Glutamatergic neuron (in vitro differentiated cells): Measurements from ENCODE around the gene TNS1. TPM values are rescaled to one million over a fixed set of nuclear protein-coding genes. Genes with fewer than 3 reads are reported as not detected.

Experiments
- DNase-seq: peaks from one replicate; pipeline ENCODE4 v3.0.0; 2022
- H3K27ac Mint-ChIP-seq: one replicate; pipeline ENCODE4 v1.8.0; 2020; ENCODE audit warnings: mild to moderate bottlenecking, mixed read lengths, inconsistent platforms; ENCODE audit not compliant: unreplicated experiment
- H3K27me3 Mint-ChIP-seq: one replicate; pipeline ENCODE4 v1.8.0; 2020; ENCODE audit warnings: mild to moderate bottlenecking, moderate library complexity, mixed read lengths, inconsistent platforms; ENCODE audit not compliant: unreplicated experiment
- H3K36me3 Mint-ChIP-seq: one replicate; pipeline ENCODE4 v1.8.0; 2020; ENCODE audit warnings: mild to moderate bottlenecking, mixed read lengths, inconsistent platforms; ENCODE audit not compliant: unreplicated experiment
- H3K4me1 Mint-ChIP-seq: one replicate; pipeline ENCODE4 v1.8.0; 2020; ENCODE audit warnings: mild to moderate bottlenecking, low read depth, mixed read lengths, inconsistent platforms; ENCODE audit not compliant: unreplicated experiment
- H3K4me3 Mint-ChIP-seq: one replicate; pipeline ENCODE4 v1.8.0; 2020; ENCODE audit warnings: mild to moderate bottlenecking, mixed read lengths, inconsistent platforms; ENCODE audit not compliant: unreplicated experiment
- H3K9me3 Mint-ChIP-seq: one replicate; pipeline ENCODE4 v1.8.0; 2020; ENCODE audit warnings: mild to moderate bottlenecking, moderate library complexity, mixed read lengths, inconsistent platforms; ENCODE audit not compliant: unreplicated experiment
- CTCF ChIP-seq: fragments of 200-600 bp; sonication (generic); IDR thresholded peaks from one replicate; pipeline ENCODE4 v1.5.0; 2021; ENCODE audit not compliant: partially characterized antibody, unreplicated experiment
- total RNA-seq: library from RNA; stranded (reverse); fragmentation: NEBNext Ultra II Directional; extraction: Animal tissue kit (Norgen Biotek cat#: 25700); gene quantifications from one replicate; pipeline ENCODE4 v1.2.1, GENCODE V29; 2021; ENCODE audit not compliant: unreplicated experiment

Gene TNS1
- total RNA-seq, 1 donor from 2014 or later = 3.2 TPM

GRCh38 chr2:217919204-217919603 lies 83.6 kb downstream of the TNS1 start:
- Mint-ChIP-seq H3K27ac (no peak overlapping the region), H3K4me3 (no peak overlapping the region), H3K9me3 (peaks cover 8% of the 10 kb centered on the region), H3K36me3 (no peaks in the 10 kb centered on the region), H3K4me1 (peaks cover 8% of the 10 kb centered on the region), H3K27me3 (peaks cover 3% of the 10 kb centered on the region)
- TF ChIP-seq CTCF = no peak
- DNase-seq = no peak

- Mint-ChIP-seq H3K27ac (no peak overlapping the region), H3K9me3 (peaks cover 8% of the 10 kb centered on the region), H3K4me3 (no peak overlapping the region), H3K4me1 (peaks cover 10% of the 10 kb centered on the region), H3K36me3 (no peaks in the 10 kb centered on the region), H3K27me3 (peaks cover 2% of the 10 kb centered on the region)
- peak; percentile 52 for DNase-seq
- TF ChIP-seq CTCF = peak; percentile 37
Observed at GRCh38 chr2:217918308-217919024, 84.3 kb downstream of the TNS1 start.

GRCh38 chr2:217916504-217917254 lies 86.1 kb downstream of the TNS1 start:
- Mint-ChIP-seq H3K4me1 (peaks cover 15% of the 10 kb centered on the region), H3K27me3 (peaks cover 4% of the 10 kb centered on the region), H3K4me3 (no peak overlapping the region), H3K27ac (no peak overlapping the region), H3K9me3 (peaks cover 11% of the 10 kb centered on the region), H3K36me3 (no peaks in the 10 kb centered on the region)
- no peak for TF ChIP-seq CTCF
- DNase-seq = no peak

- H3K4me1 Mint-ChIP-seq = peaks cover 15% of the 10 kb centered on the region
- TF ChIP-seq CTCF = no peak
Observed at GRCh38 chr2:217915706-217916105, 87.1 kb downstream of the TNS1 start.

GRCh38 chr2:217914878-217915277 lies 87.9 kb downstream of the TNS1 start:
- Mint-ChIP-seq H3K4me1 (peaks cover 20% of the 10 kb centered on the region), H3K27ac (no peak overlapping the region)
- TF ChIP-seq CTCF = no peak

More at GRCh38 chr2:217915706-217916105, 87.1 kb downstream of the TNS1 start:
- H3K36me3 Mint-ChIP-seq = no peaks in the 10 kb centered on the region
- no peak overlapping the region for H3K4me3 Mint-ChIP-seq
- H3K9me3 Mint-ChIP-seq = peaks cover 11% of the 10 kb centered on the region
- DNase-seq = no peak
- peaks cover 5% of the 10 kb centered on the region for H3K27me3 Mint-ChIP-seq
- no peak overlapping the region for H3K27ac Mint-ChIP-seq

More at GRCh38 chr2:217914878-217915277, 87.9 kb downstream of the TNS1 start:
- peaks cover 5% of the 10 kb centered on the region for H3K27me3 Mint-ChIP-seq
- peaks cover 11% of the 10 kb centered on the region for H3K9me3 Mint-ChIP-seq
- no peak for DNase-seq
- H3K36me3 Mint-ChIP-seq = no peaks in the 10 kb centered on the region
- no peak overlapping the region for H3K4me3 Mint-ChIP-seq
